ENCODE results near the gene SLC38A2.

Gene SLC38A2

DNA sequence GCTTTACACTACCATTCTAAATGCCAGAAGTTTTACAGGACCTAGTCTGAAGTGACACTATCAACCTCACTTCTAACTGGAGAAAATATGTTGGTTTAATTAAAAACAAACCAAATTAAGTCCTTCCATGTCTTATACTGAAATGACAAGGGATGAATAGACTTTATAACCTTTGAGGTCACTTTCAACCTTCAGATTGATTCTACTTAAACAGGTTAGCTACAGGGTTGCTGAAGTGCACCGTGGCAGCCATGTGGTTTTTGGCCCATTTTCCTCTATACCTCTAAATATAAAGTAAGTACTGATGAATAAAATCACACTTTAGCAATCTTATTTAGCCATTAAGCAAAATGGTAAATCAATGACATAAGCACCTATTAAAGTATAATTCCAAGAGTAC lies 3.9 kb downstream of the SLC38A2 start:
- no peaks in the 10 kb centered on the region for H3K9me3 ChIP-seq (ENCODE audit: control insufficient read depth, insufficient read depth, low read length)
- peaks cover 25% of the 10 kb centered on the region for H4K20me1 ChIP-seq (ENCODE audit: control insufficient read depth, insufficient read depth, low read depth, low read length)
- peaks cover 9% of the 10 kb centered on the region for H3K27me3 ChIP-seq (ENCODE audit: control insufficient read depth, low read length)
- H3K4me2 ChIP-seq (ENCODE audit: low read length) = no peak overlapping the region
- no peak overlapping the region for H3K4me3 ChIP-seq (ENCODE audit: low read length)
- H3K27ac ChIP-seq (ENCODE audit: low read depth, low read length) = no peak overlapping the region
- H3K9me2 ChIP-seq (replicated peaks; ENCODE audit: control insufficient read depth, low read length) = no peaks in the 10 kb centered on the region
- H3F3A ChIP-seq (ENCODE audit: control insufficient read depth, insufficient read depth) = peaks cover 1% of the 10 kb centered on the region; the same call in 1 of the 2 replicates
- H3K79me2 ChIP-seq (ENCODE audit: control insufficient read depth, low read length) = peaks cover 47% of the 10 kb centered on the region
- H3K36me3 ChIP-seq (ENCODE audit: control insufficient read depth, low read length) = peaks cover 82% of the 10 kb centered on the region
- peaks cover 30% of the 10 kb centered on the region for H3K4me1 ChIP-seq (ENCODE audit: control insufficient read depth, low read length)
- TF ChIP-seq EZH2phosphoT487 (IDR thresholded peaks at IDR 0.05; ENCODE audit: borderline replicate concordance, low read length) = no peak
- no peak for TF ChIP-seq CTCF (IDR thresholded peaks at IDR 0.05; ENCODE audit: low read depth, low read length, poor library complexity, severe bottlenecking)

- Histone ChIP-seq H3K9me2 (replicated peaks; ENCODE audit: control insufficient read depth, low read length) (no peaks in the 10 kb centered on the region), H3K27ac (ENCODE audit: low read depth, low read length) (no peak overlapping the region), H3K36me3 (ENCODE audit: control insufficient read depth, low read length) (peaks cover 88% of the 10 kb centered on the region), H3K9me3 (ENCODE audit: control insufficient read depth, insufficient read depth, low read length) (no peaks in the 10 kb centered on the region), H3K4me3 (ENCODE audit: low read length) (no peak overlapping the region), H3K79me2 (ENCODE audit: control insufficient read depth, low read length) (peaks cover 47% of the 10 kb centered on the region), H3K27me3 (ENCODE audit: control insufficient read depth, low read length) (peaks cover 3% of the 10 kb centered on the region), H4K20me1 (ENCODE audit: control insufficient read depth, insufficient read depth, low read depth, low read length) (peaks cover 25% of the 10 kb centered on the region), H3K4me2 (ENCODE audit: low read length) (no peak overlapping the region), H3F3A (ENCODE audit: control insufficient read depth, insufficient read depth) (peaks cover 5% of the 10 kb centered on the region; the same call in 1 of the 2 replicates), H3K4me1 (ENCODE audit: control insufficient read depth, low read length) (peaks cover 24% of the 10 kb centered on the region)
- no peak for TF ChIP-seq CTCF (IDR thresholded peaks at IDR 0.05; ENCODE audit: low read depth, low read length, poor library complexity, severe bottlenecking)
- TF ChIP-seq EZH2phosphoT487 (IDR thresholded peaks at IDR 0.05; ENCODE audit: borderline replicate concordance, low read length) = no peak
These were observed 4.4 kb downstream of the SLC38A2 start for GRCh38 chr12:46368138-46368537.

GRCh38 chr12:46367351-46368029 lies 5.1 kb downstream of the SLC38A2 start:
- TF ChIP-seq EZH2phosphoT487 (IDR thresholded peaks at IDR 0.05; ENCODE audit: borderline replicate concordance, low read length) = no peak
- no peak for TF ChIP-seq CTCF (IDR thresholded peaks at IDR 0.05; ENCODE audit: low read depth, low read length, poor library complexity, severe bottlenecking)
- H3K79me2 ChIP-seq (ENCODE audit: control insufficient read depth, low read length) = peaks cover 46% of the 10 kb centered on the region
- H3K9me2 ChIP-seq (replicated peaks; ENCODE audit: control insufficient read depth, low read length) = no peaks in the 10 kb centered on the region
- H3K27ac ChIP-seq (ENCODE audit: low read depth, low read length) = no peak overlapping the region
- peaks cover 25% of the 10 kb centered on the region for H4K20me1 ChIP-seq (ENCODE audit: control insufficient read depth, insufficient read depth, low read depth, low read length)
- no peaks in the 10 kb centered on the region for H3K9me3 ChIP-seq (ENCODE audit: control insufficient read depth, insufficient read depth, low read length)
- no peak overlapping the region for H3K4me3 ChIP-seq (ENCODE audit: low read length)
- peaks cover 94% of the 10 kb centered on the region for H3K36me3 ChIP-seq (ENCODE audit: control insufficient read depth, low read length)
- peaks cover 5% of the 10 kb centered on the region; the same call in 1 of the 2 replicates for H3F3A ChIP-seq (ENCODE audit: control insufficient read depth, insufficient read depth)
- H3K4me2 ChIP-seq (ENCODE audit: low read length) = no peak overlapping the region
- peaks cover 21% of the 10 kb centered on the region for H3K4me1 ChIP-seq (ENCODE audit: control insufficient read depth, low read length)
- no peaks in the 10 kb centered on the region for H3K27me3 ChIP-seq (ENCODE audit: control insufficient read depth, low read length)

Data from DOHH2 (cell line).